GM12873 (cell line): Measurements from ENCODE around the gene MYORG.

Experiments
- CTCF ChIP-seq: IDR thresholded peaks from 2 replicates; pipeline ENCODE4 v1.5.1; 2012; ENCODE audit warnings: low read depth, mild to moderate bottlenecking, moderate library complexity, low read length, control low read depth; ENCODE audit not compliant: insufficient read depth; ENCODE audit errors: missing control alignments

Gene MYORG

GRCh38 chr9:34362614-34363214 lies 14.0 kb downstream of the MYORG start:
- TF ChIP-seq CTCF: no peak

GRCh38 chr9:34349324-34349723 lies 27.4 kb downstream of the MYORG start:
- no peak for TF ChIP-seq CTCF

- TF ChIP-seq CTCF: no peak
Measured at GRCh38 chr9:34347800-34348158, 28.9 kb downstream of the MYORG start.

GRCh38 chr9:34346873-34347799 lies 29.6 kb downstream of the MYORG start:
- TF ChIP-seq CTCF: no peak

GRCh38 chr9:34343605-34344004 lies 33.1 kb downstream of the MYORG start:
- no peak for TF ChIP-seq CTCF

GRCh38 chr9:34343090-34343489 lies 33.6 kb downstream of the MYORG start:
- TF ChIP-seq CTCF: no peak

GRCh38 chr9:34341659-34342295 lies 34.9 kb downstream of the MYORG start:
- no peak for TF ChIP-seq CTCF
